NCI-H2227 (cell line): Measurements from ENCODE around the gene SP8.
A peak's percentile ranks its signal among the peaks of the same experiment; 100 is the strongest.
"Not testable (repeated sequence)": the region's sequence is repeated elsewhere in the genome, so short reads cannot be mapped to it uniquely, and the experiment has no call there.

ENCODE experiments used
- DNase-seq: peaks from one replicate; lab custom pipeline; 2025; ENCODE audit not compliant: unreplicated experiment; lab: John Stamatoyannopoulos, UW

Gene SP8

DNA sequence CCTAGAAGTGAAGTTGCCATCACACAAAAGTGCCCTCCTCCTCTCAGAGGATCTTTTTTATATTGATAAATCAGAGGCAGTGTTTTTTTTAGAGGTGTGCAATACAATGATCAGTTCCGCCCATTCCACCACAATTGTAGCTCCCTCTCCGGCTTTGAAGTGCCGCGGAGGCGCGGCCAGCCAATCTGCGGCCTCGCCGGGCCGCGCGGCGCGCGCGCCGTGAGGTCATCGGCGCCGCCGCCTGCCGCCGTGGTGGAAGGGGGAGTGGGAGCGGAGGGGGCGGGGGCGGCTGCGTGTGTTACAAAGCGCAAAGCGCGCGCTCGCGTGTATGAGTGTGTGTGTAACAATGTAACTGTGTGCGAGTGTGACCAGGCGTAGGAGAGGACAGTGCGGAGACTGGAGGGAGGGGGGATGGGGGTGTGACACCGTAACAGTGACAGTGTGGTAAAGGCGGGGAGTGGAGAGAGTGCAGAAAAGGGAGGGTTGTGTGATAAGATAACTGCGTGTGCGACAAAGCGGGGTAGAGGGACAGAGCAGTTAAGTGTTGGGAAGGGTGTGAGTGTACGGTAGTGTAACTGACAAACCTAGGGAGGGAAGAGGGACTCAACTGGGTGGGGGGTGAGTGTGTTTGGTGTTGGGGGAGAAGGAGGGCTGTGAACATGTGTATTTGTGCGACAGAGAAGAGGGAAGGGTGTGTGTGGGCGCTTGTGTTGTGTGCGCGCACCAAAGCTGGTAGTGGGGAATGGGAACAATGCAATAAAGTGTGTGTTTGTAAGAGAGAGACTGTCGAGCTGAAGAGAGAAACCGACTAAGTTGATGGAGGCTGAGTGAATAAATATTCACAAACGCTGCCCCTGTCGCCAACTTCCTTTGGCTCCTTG lies at the start of gene SP8:
Gene SP8 (minus strand): TSS at position 108 of the 881 bp plus-strand sequence. CDS start 88 bp downstream, at position 20.
- peak; percentile 95 for DNase-seq

DNA sequence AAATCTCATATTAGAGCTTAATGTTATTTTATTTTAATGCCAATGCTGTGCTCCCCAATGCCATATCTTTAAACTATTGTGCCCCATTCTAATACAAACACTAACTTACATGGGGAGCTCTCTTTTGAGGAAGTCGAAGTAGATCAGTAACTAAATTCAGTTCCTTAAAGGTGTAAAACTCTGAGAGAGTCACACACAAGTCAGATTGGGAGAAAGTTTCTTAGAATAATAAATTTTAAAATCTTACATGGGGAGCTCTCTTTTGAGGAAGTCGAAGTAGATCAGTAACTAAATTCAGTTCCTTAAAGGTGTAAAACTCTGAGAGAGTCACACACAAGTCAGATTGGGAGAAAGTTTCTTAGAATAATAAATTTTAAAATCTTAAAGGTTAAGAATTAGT lies 49.7 kb upstream of the SP8 start:
- DNase-seq: not testable (repeated sequence)

DNA sequence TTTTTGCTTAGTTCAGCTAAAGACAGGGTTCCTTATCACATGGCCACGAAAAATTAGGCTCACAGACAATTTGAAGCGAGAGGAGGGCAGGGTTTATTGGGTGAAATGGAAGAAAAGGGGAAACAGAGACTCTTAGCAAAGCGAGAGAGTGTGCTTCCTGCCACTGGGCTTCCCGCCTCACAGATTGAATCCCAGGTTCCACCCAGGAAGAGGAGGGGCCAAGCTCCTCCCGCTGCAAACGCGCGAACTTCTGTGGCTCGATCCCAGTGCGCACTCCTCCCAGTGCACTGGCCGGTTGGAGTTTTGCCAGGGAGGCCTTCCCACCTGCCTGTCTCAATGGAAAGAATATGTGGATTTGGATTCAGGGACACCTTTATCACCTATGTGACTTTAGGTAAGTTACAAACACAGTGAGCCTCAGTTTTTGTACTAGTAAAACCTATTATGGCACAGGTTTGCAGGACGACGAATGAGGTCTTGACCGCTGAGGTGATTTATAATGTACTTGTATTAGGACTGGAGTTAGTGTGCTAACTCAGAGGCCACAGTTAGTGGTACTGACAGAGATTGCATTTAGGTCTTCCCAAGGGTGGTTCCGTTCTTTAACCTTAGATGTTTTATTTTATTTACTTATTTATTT lies 48.5 kb upstream of the SP8 start:
- no peak for DNase-seq

DNA sequence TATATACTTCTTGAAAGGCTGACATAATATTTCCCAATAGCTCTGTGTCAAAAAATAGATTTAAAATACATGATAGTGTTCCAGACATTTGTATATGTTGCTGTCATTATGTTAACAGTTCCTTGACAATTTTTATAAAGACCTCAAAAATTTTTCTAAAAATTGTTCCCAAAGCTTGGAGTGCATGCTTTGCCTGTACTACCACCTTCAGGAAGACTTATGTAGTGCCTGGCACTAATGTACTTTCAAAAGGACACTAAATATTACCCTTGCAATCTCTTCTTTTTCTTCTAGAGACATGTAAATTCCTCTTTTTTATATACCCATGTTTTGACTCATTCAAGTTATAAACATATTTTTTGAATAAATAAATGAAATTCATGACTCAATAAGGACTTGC lies 48.0 kb upstream of the SP8 start:
- DNase-seq: no peak

DNA sequence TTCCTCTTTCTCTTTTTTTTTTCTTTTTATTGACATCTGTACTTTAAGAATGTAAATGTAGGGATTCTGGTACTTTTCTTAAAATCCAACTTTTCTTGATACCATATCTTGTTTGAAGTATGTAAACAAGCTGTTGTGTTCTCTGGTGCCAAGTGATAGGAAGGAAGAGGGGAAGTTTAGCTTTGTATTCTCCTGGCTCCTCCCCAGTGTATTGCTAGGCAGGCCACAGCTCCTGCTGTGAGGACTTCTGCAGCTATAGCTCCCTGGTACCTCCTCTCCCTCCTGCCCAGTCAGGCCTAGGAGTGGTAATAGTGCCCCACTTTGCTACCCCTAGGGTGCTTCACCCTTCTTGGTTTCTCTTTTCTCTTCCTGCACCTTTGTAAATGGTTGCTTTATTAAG lies 45.3 kb upstream of the SP8 start:
- DNase-seq: no peak

DNA sequence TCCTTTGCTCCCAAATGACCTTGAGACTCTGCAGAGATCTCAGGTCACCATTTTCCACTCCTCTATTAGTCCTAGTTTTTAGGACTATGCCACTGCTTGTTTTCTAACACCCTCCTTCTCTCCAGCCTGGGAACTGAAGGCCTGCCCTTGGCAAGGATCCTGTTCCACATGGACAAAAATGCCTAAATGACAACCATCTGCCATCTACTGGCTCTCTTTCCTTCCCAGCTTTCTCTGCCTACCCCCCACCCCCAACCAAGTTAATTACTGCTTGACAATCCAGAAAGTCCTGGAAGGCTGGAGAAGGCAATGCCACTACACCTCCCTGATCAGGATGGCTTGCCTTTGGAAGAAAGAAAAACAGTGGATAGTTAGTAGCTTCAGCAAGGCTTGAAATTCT lies 44.8 kb upstream of the SP8 start:
- peak; percentile 9 for DNase-seq

DNA sequence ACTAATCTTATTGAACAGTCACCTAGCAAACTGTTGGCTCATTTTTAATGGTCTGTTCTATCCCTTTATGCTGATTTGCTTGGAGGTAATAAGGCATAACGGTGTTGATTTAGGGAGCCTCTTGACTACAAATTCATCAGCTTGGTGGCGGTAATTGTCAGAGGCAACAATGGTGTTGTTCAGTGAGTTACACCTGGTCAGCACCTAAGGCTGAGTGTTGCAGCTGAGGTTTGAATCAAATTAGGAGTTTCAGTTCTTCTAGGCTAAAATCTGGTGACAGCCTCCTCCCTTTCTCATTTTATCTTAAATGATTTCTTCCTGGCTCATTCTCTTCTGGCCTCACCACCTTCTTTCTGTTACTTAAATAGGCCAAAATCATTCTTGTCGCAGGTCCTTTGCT lies 42.3 kb upstream of the SP8 start:
- DNase-seq: no peak

DNA sequence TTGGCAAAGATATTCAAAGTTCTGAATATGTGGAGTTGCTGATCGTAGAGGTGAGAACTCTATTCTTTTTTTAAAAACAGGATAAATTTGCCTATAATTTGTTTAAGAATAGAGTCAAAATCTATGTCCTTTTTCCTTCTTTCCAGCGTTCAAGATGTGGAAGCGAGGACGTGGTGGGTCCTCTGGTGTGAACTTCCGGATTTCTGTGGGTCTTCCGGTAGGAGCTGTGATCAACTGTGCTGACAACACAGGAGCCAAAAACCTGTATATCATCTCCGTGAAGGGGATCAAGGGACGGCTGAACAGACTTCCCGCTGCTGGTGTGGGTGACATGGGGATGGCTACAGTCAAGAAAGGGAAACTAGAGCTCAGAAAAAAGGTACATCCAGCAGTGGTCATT lies 40.5 kb upstream of the SP8 start:
- no peak for DNase-seq

DNA sequence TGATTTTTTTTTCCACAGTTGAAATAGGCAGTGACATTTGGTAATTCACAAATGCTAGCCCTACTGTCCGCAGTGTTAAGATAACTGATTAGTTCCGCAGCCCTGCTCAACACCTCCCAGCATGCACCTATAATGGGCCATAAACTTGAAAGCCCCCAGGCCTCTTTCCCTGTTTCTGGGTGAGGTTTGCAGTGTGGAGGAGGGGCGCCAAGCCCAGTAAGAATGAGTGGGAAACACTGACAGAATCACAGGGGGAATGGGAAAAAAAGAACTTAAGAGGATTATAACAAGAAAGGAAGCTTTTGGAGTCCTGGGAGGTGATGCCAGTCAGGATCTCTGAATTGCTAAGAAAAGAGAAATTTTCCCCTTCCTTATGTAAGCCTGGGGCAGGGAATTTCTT lies 39.6 kb upstream of the SP8 start:
- no peak for DNase-seq

DNA sequence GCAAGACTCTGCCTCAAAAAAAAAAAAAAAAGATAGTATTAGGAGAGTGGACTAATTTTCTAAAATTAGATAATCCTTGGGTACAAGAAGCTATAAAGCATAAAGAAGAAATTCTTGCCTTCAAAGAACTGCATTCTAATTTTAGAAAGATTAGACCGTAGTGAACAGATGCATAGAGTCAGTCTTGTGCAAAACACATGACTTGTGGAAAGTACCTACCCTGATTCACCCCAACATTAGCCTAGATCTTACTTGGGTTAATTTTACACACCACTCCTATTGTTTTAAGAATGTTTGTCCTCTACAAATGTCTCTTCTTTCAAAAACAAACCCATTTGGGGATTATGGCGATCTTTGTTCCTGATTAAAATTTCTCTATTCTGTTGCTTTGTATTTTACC lies 38.9 kb upstream of the SP8 start:
- DNase-seq: no peak

DNA sequence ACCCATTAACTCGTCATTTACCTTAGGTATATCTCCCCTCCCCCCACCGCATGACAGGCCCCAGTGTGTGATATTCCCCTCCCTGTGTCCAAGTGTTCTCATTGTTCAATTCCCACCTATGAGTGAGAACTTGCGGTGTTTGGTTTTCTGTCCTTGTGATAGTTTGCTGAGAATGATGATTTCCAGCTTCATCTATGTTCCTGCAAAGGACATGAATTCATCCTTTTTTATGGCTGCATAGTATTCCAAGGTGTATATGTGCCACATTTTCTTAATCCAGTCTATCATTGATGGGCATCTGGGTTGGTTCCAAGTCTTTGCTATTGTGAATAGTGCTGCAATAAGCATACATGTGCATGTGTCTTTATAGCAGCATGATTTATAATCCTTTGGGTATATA lies 34.7 kb upstream of the SP8 start:
- not testable (repeated sequence) for DNase-seq

DNA sequence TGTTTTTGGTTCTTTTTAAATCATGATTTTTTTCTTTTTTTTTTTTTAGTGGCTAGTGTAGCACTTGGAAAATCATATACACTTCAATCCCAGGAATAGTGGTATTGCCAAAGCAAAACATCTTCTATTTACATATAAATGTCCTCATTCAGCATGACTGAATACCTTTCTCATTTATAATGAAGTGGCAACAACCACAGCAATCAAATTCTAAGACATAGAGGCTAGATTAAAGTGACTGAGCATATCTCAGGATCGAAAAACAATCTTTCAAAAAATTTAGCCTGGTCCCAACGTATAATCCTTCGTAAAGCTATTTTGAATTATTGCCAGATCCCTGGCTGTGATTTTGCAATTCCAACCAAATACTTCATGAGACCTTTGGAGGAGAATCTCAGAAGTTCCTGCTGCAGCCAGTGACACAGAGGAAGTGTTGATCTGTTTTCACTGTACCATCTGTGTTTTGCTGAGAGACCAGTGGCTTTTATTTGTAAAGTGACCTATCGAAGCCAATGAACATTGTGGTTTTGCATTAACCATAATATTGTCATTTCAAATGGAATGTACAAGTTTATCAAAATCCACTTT lies 29.8 kb upstream of the SP8 start:
- DNase-seq: no peak

DNA sequence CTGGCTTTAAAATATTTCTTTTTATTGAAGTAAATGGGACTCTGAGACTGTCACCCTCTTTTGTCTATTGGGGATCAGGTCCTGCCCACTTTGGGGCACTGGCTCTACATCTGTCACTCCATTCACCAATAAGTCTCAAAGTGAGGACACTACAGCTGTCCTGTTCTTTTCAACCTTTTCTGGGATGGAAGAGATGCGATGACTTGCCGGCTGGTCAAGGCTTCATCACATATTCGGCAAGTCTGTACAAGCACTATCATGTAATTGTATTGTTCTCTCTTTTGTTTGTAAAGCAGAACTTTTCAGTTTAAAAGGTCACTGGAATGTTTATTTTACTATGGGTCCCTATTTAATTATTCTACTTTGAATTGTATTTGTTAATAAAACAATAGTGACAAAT lies 17.7 kb upstream of the SP8 start:
- DNase-seq: no peak

DNA sequence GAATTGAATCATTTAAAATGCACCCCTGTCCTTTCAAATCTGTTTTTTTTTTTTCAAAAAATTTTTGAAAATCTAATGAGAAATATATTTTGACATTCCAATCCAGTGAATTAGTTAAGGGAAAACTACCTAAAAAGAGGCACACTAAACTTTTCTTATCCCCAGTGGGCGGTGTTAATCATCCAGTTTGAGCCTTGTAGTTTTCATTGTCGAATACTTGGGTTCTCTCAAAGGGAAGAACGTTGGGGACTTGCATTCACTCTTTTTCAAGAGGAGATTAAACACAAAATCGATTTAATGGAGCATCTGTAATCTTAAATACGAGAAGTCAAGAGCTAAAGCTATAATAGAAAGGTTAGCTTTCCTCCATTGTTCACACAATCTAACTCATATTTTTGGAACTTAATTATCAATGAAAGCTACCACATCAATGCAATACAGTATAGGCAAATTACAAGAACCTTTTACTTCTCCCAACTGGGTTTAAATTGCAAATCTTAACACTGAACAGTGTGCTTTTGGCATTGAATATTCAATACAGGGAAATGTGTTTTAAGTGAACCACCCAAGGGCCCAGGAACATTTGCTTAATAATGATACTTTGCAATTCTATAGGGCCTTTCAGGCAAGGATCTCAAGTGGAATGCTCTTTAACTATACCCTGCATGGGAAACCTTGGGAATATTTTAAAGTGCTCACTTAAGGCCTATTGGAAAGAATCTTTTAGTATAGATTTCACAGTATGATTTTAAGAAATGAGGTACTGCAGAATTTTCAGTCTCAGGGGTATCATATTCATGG lies 13.1 kb upstream of the SP8 start:
- peak; percentile 46 for DNase-seq

DNA sequence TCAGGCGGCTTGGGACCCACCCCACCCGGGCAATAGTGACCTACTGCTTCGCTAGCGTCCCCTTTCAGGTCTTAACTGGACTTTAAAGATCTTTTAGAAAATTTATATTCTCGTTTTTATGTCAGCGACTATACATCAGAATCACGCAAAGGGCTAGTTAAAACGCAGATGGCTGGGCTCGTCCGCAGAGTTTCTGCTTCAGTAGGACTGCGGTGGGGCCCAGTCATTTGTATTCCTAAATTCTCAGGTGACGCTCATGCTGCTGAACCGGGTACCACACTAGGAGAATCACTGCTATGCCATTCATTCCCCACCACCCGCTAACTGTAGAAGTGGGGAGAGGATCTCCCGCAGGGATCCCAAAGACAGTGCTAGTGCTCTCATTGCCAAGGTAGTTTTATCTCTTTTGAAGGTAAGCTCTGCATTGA lies 12.0 kb upstream of the SP8 start:
- DNase-seq: peak; percentile 75

DNA sequence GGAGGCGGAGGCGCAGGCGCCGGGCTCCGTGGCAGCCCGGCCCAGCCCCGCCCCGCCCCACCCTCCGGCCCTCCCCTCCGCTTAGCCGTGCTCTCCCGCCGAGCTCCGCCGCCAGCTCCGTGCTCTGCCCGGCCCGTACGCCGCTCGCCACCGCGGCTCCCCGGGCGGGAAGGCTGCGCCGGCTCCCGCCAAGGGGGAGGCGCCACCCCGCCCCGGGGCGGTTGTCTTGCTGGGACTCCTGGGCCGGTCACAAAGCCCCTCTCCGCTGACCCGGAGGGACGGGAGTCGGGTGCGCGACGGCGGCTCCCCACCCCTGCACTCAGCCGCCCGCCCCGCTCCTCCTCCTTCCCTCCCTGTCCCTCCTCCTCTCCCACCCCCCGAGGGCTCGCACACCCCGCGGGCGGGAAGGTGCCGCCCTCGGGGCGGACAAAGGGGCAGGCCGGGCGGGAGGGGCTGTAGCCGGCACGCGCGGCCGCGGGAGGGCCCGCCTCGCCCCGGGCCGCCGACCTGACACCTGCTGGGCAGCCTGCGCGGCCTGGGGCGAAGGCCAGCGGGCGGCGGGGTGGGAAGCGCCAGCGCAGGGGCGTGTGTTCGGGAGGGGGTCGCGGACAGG lies 11.5 kb upstream of the SP8 start:
- DNase-seq: peak; percentile 88

DNA sequence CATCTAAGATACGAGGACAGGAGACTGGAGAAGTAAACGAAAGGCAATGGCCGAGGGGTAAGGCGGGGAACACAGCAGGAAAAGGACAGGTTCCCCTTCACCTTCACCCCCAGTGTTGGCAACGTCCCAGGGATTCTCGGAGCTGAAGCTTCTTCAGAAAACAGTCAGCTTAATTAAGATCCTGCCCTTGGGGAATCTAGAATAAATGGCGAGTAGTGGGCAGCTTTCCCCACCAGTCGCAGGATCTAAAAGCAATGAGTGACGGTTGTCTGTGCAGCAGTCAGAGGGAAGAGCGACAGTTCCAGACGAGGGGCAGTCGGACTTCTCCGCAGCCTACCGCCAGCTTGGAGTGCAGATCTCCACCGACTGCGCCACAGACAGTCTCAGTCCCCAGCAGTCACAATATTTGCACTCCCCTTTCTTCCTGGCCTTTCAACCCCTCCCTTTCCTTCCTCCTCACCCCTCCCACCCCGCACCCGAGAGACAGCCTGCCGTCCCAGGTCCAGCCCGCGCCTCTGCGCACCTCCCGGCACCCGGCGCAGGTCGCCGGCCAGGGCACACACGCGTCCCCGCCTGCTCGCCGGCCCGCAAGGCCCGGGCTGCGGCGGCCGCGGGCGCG lies 10.9 kb upstream of the SP8 start:
- DNase-seq: peak; percentile 86

DNA sequence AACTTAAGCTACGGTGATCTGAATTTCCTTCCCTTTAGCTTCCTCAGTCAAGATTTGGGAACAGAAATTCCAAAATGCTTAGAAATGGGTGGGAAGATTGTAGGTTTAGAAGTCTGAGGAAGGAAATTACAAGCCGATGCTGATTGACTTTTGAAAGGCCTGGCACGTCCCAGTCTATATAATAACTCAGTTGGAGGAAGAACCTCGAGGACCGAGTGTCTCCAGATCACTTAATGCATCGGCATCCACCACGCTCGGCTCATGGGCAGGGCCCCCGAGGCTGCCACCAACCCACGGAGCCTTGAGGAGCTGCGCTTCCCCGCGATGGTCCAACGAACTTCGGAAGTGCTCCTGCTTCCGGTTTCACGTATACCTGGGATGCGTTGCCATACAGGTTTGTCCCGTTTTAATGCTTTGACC lies 10.4 kb upstream of the SP8 start:
- peak; percentile 57 for DNase-seq

DNA sequence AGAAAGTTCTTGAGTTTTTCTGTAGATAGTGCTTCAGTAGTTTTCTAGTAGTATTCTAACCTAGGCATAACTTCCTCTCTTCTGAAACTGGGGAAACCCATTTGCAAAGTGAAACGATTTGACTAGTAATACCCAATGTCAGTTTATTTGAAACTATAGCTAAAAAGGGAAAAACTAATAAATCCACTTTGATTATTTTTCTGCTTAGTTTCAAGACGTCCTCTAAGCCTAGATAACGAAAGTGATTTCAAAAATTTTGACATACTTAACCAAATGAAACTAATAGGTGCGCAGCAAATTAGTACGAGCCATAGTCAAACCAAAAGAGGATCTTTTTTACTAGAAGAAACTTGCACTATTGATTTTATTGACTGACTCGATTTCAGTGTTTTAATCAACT lies 9.8 kb upstream of the SP8 start:
- DNase-seq: no peak

DNA sequence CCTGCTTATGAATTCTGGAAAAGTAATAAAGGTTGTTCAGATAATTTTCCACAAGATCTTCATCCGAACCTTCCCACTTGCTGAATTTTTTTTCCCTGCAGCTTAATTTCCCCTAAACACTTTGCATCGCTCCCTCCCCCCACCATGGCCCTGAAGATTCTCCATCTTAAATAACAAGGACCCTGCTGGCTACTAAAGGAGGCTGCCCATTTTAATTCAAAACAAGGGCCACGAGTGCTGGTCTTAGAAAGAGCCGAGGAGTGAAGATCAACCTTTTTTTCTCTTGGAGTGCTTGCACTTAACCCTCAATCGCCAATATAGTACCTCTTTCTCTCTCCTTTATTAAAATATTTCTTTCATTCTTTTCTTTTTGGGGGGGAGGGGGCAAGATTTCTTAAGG lies 9.2 kb upstream of the SP8 start:
- peak; percentile 49 for DNase-seq
